LoVo (cell line): Measurements from ENCODE around the gene CACNA1G.
A peak's percentile ranks its signal among the peaks of the same experiment; 100 is the strongest.

Source experiments
- DNase-seq: peaks from one replicate; pipeline ENCODE4 v3.0.0-alpha.2; 2016; ENCODE audit warnings: low spot score

CACNA1G gene

GRCh38 chr17:50613007-50613992 lies 52.8 kb downstream of the CACNA1G start:
- no peak for DNase-seq

GRCh38 chr17:50614471-50615051 lies 54.0 kb downstream of the CACNA1G start:
- no peak for DNase-seq

DNA sequence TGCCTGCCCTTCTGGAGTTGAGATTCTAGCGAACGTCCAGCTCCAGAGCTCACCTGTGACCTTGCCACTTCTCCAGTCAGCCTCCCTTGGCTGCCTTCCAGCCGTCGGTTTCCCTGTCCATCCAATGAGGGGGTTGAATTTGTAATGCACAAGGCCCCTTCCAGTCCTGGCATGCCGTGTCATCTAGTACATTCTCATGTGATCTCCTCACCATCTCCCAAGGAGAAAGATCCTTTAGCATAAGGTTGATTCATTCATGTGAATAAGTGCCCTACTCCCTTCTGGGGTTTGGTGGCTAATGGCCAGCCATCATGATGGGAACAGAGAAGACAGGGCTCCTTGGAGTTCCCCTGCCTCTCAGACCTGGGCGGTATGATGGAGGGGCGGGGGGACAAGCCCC lies 55.3 kb downstream of the CACNA1G start:
- DNase-seq: no peak

GRCh38 chr17:50618300-50618699 lies 57.8 kb downstream of the CACNA1G start:
- DNase-seq: no peak

DNA sequence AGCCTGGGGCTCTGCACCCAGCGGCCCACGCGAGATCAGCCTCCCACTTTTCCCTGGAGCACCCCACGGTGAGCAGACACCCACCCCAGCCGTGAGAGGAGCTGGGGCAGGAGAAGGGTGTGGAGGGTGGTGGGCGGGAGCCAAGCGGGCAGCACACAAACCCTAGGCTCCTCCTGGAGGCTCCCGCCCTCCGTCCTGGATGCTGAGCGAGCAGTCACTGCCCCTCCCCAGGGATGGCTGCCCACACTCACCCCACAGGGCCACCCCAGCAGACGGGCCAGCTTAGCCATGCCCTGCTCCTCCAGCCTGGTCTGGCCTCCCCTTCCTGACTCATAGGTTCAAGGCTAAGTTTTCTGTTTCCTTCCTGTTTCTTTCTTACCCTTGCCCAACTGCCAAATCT lies 58.4 kb downstream of the CACNA1G start:
- DNase-seq: no peak

DNA sequence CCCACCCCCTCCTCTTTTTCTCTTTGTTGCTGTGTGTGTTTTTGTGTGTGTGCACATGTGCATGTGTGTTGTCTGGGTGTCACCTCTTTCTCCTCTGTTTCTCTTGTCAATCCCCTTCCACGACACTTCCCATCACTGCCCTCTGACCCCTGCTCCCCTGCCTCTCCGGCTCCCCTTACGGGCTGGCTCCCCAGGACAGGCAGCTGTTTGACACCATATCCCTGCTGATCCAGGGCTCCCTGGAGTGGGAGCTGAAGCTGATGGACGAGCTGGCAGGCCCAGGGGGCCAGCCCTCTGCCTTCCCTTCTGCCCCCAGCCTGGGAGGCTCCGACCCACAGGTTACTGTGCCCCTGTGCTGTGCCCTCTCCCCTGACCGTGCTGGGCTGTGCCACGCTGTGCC lies 59.0 kb downstream of the CACNA1G start:
- no peak for DNase-seq

DNA sequence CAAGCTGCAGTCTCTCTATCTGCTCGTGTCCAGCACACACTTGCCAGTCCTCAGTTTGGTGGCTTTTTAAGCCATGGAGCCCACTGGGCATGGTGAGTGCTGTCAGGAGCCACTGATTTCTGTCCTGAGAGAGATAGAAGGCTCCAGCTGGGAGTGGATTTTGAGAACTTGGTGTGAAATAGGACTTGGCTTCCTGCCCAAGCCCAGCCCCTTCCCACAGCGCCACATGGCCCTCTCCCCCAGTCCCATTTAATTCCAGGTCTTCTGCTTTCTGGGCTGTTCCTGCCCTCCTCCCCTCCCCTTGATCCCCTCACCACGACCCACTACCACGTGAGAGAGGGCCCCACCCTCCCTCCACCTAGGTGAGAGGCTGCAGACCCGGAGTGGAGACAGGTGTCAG lies 59.7 kb downstream of the CACNA1G start:
- DNase-seq: no peak

DNA sequence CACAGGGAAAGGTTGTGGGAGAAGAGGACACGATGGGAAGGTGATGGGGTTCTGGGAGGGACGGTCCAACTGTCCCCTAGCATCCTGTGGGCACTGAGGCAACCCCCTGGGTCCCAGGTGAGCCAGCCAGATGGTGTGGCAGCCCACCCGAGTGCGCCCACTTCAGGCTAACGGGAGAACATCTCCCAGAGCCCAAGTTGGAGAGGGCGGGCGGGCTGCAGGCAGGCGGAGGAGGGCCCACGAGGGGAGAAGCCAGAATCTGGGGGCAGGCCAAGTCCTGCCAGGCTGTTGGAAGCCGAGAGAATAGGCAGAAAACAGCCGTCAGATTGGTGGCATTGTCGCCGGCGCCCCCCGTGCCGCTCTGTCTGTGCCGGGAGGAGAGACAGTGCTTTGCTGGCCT lies 60.3 kb downstream of the CACNA1G start:
- DNase-seq: no peak

GRCh38 chr17:50621574-50622031 lies 61.1 kb downstream of the CACNA1G start:
- DNase-seq: no peak

GRCh38 chr17:50624321-50624934 lies 63.9 kb downstream of the CACNA1G start:
- no peak for DNase-seq

DNA sequence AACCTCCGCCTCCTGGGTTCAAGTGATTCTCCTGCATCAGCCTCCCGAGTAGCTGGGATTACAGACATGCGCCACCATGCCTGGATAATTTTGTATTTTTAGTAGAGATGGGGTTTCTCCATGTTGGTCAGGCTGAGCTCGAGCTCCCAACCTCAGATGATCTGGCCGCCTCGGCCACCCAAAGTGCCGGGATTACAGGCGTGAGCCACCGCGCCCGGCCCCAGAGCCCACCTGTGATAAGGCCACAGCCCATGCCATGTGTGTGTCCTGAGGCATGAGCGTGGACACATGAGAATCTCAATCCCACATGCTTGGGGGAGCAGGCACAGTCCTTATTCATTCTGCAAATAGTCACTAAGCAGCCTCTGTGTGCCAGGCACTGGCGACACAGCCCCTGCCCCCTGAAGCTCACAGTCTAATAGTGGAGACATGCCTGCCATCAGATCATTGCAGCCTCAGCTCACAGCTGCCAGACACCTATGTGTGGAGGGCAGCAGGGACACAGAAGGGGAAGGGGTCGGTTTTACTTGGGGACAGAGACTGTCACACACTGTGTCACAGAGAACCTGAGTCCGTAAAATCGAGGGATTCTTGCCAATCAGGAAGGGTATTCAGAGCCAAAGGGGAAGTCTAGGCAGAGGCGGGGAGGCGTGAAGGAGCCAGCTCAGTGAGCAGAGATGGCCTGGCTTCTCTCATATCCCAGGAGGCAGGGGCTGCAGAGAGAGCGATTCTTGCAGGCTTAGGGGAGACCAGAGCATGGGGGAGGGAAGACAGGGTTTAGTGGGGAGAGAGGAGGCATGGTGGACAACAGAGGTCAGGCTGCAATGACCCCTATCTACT lies 64.7 kb downstream of the CACNA1G start:
- DNase-seq: no peak

GRCh38 chr17:50626037-50626574 lies 65.6 kb downstream of the CACNA1G start:
- peak; percentile 53 for DNase-seq

- no peak for DNase-seq
Measured at GRCh38 chr17:50627036-50627781, 66.7 kb downstream of the CACNA1G start.

GRCh38 chr17:50627782-50628601 lies 67.5 kb downstream of the CACNA1G start:
- DNase-seq: no peak

- DNase-seq: no peak
Measured at GRCh38 chr17:50629902-50630301, 69.4 kb downstream of the CACNA1G start.

GRCh38 chr17:50630524-50631194 lies 70.1 kb downstream of the CACNA1G start:
- peak; percentile 77 for DNase-seq

DNA sequence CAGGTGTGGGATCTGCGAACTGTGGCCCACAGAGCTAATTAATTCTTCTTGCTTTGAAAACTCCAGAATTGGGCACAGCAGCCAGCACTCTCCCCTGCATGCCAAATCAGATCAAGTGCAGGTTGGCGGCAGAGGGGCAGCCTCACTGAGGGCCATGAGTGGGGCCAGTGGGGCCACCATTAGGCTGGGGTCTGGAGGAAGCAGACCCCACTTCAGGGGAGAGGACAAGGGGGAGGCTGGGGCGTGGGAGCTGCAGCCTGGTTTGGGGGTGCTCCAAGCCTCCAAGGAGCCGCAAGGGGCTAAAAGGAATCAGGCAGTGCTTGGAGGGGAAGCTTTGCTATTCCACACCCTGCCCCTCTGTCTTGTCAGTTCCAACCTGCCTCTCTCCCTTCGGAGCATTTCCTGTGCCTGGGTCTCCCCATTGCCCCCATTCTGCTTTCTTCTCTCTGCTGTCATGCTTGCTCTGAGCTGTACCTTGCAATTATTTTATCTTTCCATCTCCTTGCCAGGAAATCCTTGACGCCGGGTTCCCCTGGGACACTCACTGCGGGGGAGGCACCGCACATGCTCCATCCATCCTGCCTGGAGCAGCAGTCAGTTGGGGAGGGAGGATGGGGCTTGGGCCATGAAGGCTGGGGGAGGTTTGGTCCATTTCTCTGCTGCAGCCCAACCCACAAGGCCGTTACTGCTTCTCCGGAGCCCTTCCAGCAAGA lies 70.8 kb downstream of the CACNA1G start:
- no peak for DNase-seq

DNA sequence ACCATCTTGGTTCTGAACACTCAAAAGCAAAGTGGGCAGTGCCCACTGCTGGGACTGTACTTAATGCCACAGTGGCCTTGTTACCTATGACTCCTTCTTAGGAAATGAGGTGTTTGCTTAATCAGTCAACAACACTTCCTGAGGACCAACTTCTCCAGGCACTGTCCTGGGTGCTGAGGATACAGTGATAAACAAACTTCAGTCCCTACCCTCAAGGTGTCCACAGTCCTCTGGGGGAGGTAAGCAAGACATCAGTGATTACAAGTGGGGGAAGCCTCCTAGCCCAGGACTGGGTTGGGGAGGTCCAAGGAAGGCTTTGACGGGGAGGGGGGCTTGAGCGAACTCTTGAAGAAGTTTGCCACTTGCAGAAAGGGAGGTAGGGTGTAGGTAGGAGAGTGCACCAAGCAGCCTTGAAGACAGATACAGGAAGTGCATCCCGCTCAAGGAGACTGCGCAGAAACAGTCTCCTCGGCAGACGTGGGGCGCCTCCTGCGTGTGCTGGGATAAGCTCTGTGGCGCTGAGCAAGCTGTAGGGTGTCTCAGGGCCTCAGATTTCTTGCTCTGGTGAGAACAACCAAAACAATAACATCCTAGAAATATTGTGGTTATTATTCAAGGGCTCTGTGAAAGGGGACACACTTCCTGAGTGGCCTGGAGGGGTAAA lies 71.5 kb downstream of the CACNA1G start:
- DNase-seq: no peak
